HL-60 (cell line): Measurements from ENCODE around the gene PRSS22.

Experiments
- DNase-seq, 2 experiments: peaks; one replicate each; pipeline ENCODE4 v3.0.0-alpha.2; 2010 to 2020; ENCODE audit warnings: low read depth in 1 of 2, low spot score in 1 of 2
- H3K27ac ChIP-seq: fragments of 250-450 bp; sonication (Bioruptor Pico); replicated peaks from 2 replicates; pipeline ENCODE4 v1.5.1; 2020; ENCODE audit warnings: mild to moderate bottlenecking, moderate library complexity
- H3K27me3 ChIP-seq: fragments of 250-450 bp; sonication (Bioruptor Pico); 2 replicates; pipeline ENCODE4 v1.5.1; 2021; ENCODE audit warnings: mild to moderate bottlenecking, moderate library complexity; ENCODE audit not compliant: insufficient read depth, poor library complexity, severe bottlenecking
- H3K4me3 ChIP-seq: replicated peaks from 2 replicates; pipeline ENCODE4 v1.5.1; 2011; ENCODE audit warnings: mild to moderate bottlenecking, control low read depth, low read length; ENCODE audit not compliant: insufficient read depth
- CTCF ChIP-seq: IDR thresholded peaks from one replicate; pipeline ENCODE4 v1.5.1; 2011; ENCODE audit warnings: low read length, control low read depth, inconsistent platforms; ENCODE audit not compliant: insufficient read depth
- GABPA ChIP-seq: IDR thresholded peaks from 2 replicates; pipeline ENCODE4 v1.6.1; 2012; ENCODE audit warnings: low read depth
- POLR2AphosphoS5 ChIP-seq: IDR thresholded peaks from 2 replicates; pipeline ENCODE4 v1.6.1; 2012; ENCODE audit warnings: low read depth
- REST ChIP-seq: IDR thresholded peaks from 2 replicates; pipeline ENCODE4 v1.6.1; 2012; ENCODE audit warnings: low read depth; ENCODE audit not compliant: insufficient replicate concordance
- SPI1 ChIP-seq: IDR thresholded peaks from 2 replicates; pipeline ENCODE4 v1.6.1; 2012; ENCODE audit warnings: low read depth, mild to moderate bottlenecking, borderline replicate concordance

PRSS22 gene

GRCh38 chr16:2845116-2845515 lies 12.9 kb downstream of the PRSS22 start:
- no peak overlapping the region for H3K27ac ChIP-seq
- TF ChIP-seq CTCF (no peak), POLR2AphosphoS5 (no peak), REST (no peak), SPI1 (no peak), GABPA (no peak)
- no peaks in the 10 kb centered on the region for H3K27me3 ChIP-seq
- DNase-seq = no peak
- no peak overlapping the region for H3K4me3 ChIP-seq

GRCh38 chr16:2843526-2843925 lies 14.4 kb downstream of the PRSS22 start:
- DNase-seq = no peak
- no peak overlapping the region for H3K4me3 ChIP-seq
- TF ChIP-seq GABPA = no peak
- no peak for TF ChIP-seq CTCF
- TF ChIP-seq REST = no peak
- no peak for TF ChIP-seq SPI1
- TF ChIP-seq POLR2AphosphoS5 = no peak
- no peak overlapping the region for H3K27ac ChIP-seq
- no peaks in the 10 kb centered on the region for H3K27me3 ChIP-seq

GRCh38 chr16:2842340-2843000 lies 15.5 kb downstream of the PRSS22 start:
- Histone ChIP-seq H3K27me3 (no peaks in the 10 kb centered on the region), H3K4me3 (no peak overlapping the region), H3K27ac (no peak overlapping the region)
- peak; percentile 85 for TF ChIP-seq GABPA
- no peak for TF ChIP-seq CTCF
- peak; percentile 33 to 46 for DNase-seq
